Endothelial cell of umbilical vein (primary cell): Measurements from ENCODE around the gene KCTD1. TPM values are rescaled to one million over a fixed set of nuclear protein-coding genes. Genes with fewer than 3 reads are reported as not detected.

Source experiments
- BruUV-seq: library from RNA; stranded (reverse); fragments of 400-500 nt; replicated peaks from 2 replicates; lab custom pipeline; 2021; lab: Mats Ljungman, UMichigan
- CTCF ChIA-PET: fragments of 300-600, 350-600 bp; sonication (Branson Sonifier 250); formaldehyde crosslinking; loops from one replicate; lab custom pipeline; 2021; ENCODE audit warnings: antibody characterized with exemption, inconsistent platforms; lab: Charles Lee
- POLR2A ChIA-PET: fragments of 300-600, 350-600 bp; sonication (Branson Sonifier 250); formaldehyde crosslinking; loops from one replicate; lab custom pipeline; 2021; ENCODE audit warnings: antibody characterized with exemption, inconsistent platforms; lab: Charles Lee
- DNase-seq: peaks from one replicate; pipeline ENCODE4 v3.0.0-alpha.2; 2011; ENCODE audit warnings: low read depth, low spot score
- FAIRE-seq: peaks from 2 replicates; lab custom pipeline; 2011; peaks lifted over from hg19 to GRCh38; lab: Jason Lieb, UNC
- H2AFZ ChIP-seq: 2 replicates; pipeline ENCODE4 v1.6.0; 2012; ENCODE audit warnings: low read depth, low read length, control low read depth, inconsistent platforms
- H3K27ac ChIP-seq: 2 replicates; pipeline ENCODE4 v1.5.1; 2011; ENCODE audit warnings: low read depth, mild to moderate bottlenecking, control low read depth, low read length, moderate library complexity; ENCODE audit not compliant: insufficient read depth
- H3K27me3 ChIP-seq, 2 experiments: 2 replicates each; pipeline versions ENCODE4 v1.6.0 to v1.6.1; 2011; ENCODE audit warnings: low read length in 2 of 2, mixed read lengths in 1 of 2; ENCODE audit not compliant: control insufficient read depth in 2 of 2, insufficient read depth in 2 of 2
- H3K36me3 ChIP-seq, 2 experiments: 2 replicates in 1 of 2; 3 replicates in 1 of 2; pipeline ENCODE4 v1.5.1; 2011; ENCODE audit warnings: low read length in 2 of 2, mild to moderate bottlenecking in 1 of 2, moderate library complexity in 1 of 2; ENCODE audit not compliant: control insufficient read depth in 2 of 2, insufficient read depth in 2 of 2; ENCODE audit errors: extremely low read depth in 1 of 2
- H3K4me1 ChIP-seq: 3 replicates; pipeline ENCODE4 v1.5.1; 2011; ENCODE audit warnings: mild to moderate bottlenecking, low read length; ENCODE audit not compliant: control insufficient read depth, insufficient read depth; ENCODE audit errors: extremely low read depth
- H3K4me2 ChIP-seq: 2 replicates; pipeline ENCODE4 v1.6.1; 2011; ENCODE audit warnings: low read length, control low read depth, mixed read lengths; ENCODE audit not compliant: insufficient read depth
- H3K4me3 ChIP-seq, 3 experiments: fragments of 200-600 bp in 1 of 3; sonication (generic), shearing (Covaris generic) in 1 of 3; replicated peaks in 1 of 3; 2 replicates each; pipeline ENCODE4 v1.5.1; 2011 to 2016; ENCODE audit warnings: control low read depth in 3 of 3, low read length in 3 of 3, mild to moderate bottlenecking in 2 of 3, inconsistent platforms in 1 of 3, low read depth in 1 of 3, moderate library complexity in 1 of 3; ENCODE audit not compliant: insufficient read depth in 1 of 3
- H3K79me2 ChIP-seq: 2 replicates; pipeline ENCODE4 v1.6.0; 2012; ENCODE audit warnings: low read length, inconsistent platforms; ENCODE audit not compliant: control insufficient read depth, insufficient read depth
- H3K9ac ChIP-seq: replicated peaks from 2 replicates; pipeline ENCODE3; 2011; ENCODE audit warnings: low read length, control low read depth; ENCODE audit not compliant: insufficient read depth; ENCODE audit errors: extremely low read depth
- H3K9me1 ChIP-seq: replicated peaks from 3 replicates; pipeline ENCODE4 v1.6.0; 2011; ENCODE audit warnings: mild to moderate bottlenecking, low read length; ENCODE audit not compliant: control insufficient read depth, insufficient read depth; ENCODE audit errors: extremely low read depth
- H3K9me3 ChIP-seq: replicated peaks from 2 replicates; pipeline ENCODE4 v1.5.1; 2012; ENCODE audit warnings: low read length, inconsistent platforms; ENCODE audit not compliant: control insufficient read depth, insufficient read depth
- H4K20me1 ChIP-seq: replicated peaks from 2 replicates; pipeline ENCODE3; 2011; ENCODE audit warnings: mild to moderate bottlenecking, low read length; ENCODE audit not compliant: control insufficient read depth, insufficient read depth; ENCODE audit errors: extremely low read depth
- CTCF ChIP-seq, 2 donors: IDR thresholded peaks; 1 replicate in 1 of 2; 2 replicates in 1 of 2; pipeline ENCODE4 v1.5.1; 2011; ENCODE audit warnings: low read length in 2 of 2, mild to moderate bottlenecking in 2 of 2, moderate library complexity in 2 of 2, control low read depth in 1 of 2, inconsistent platforms in 1 of 2, low read depth in 1 of 2; ENCODE audit not compliant: insufficient read depth in 1 of 2; ENCODE audit errors: extremely low read depth in 1 of 2
- EZH2 ChIP-seq: IDR thresholded peaks from 2 replicates; pipeline ENCODE4 v1.6.1; 2012; ENCODE audit warnings: borderline replicate concordance, low read depth, mild to moderate bottlenecking, moderate library complexity, low read length, inconsistent platforms; ENCODE audit not compliant: severe bottlenecking
- FOS ChIP-seq: IDR thresholded peaks from 2 replicates; pipeline ENCODE4 v1.6.1; 2011; ENCODE audit warnings: mild to moderate bottlenecking, low read length, moderate library complexity, borderline replicate concordance; ENCODE audit not compliant: insufficient read depth
- GATA2 ChIP-seq: IDR thresholded peaks from 2 replicates; pipeline ENCODE4 v1.7.0; 2011; ENCODE audit warnings: low read depth, mild to moderate bottlenecking, moderate library complexity, mixed read lengths, low read length; ENCODE audit not compliant: insufficient read length, insufficient read depth
- JUN ChIP-seq: IDR thresholded peaks from 2 replicates; pipeline ENCODE4 v1.6.1; 2011; ENCODE audit warnings: borderline replicate concordance, low read depth; ENCODE audit not compliant: insufficient read length, insufficient read depth
- MAX ChIP-seq: IDR thresholded peaks from 2 replicates; pipeline ENCODE4 v1.6.1; 2011; ENCODE audit not compliant: insufficient read depth, insufficient read length
- MYC ChIP-seq: IDR thresholded peaks from one replicate; pipeline ENCODE4 v1.6.1; 2011; ENCODE audit warnings: mild to moderate bottlenecking, low read depth, low read length
- POLR2A ChIP-seq: IDR thresholded peaks from 2 replicates; pipeline ENCODE4 v1.6.1; 2012; ENCODE audit warnings: low read depth, mild to moderate bottlenecking, control low read depth, low read length
- POLR2AphosphoS5 ChIP-seq: IDR thresholded peaks from 2 replicates; pipeline ENCODE4 v1.6.1; 2012; ENCODE audit warnings: low read depth, mild to moderate bottlenecking, control low read depth, low read length, moderate library complexity; ENCODE audit not compliant: insufficient read depth
- dilution Hi-C: fragments of 300-500 bp; cut with MboI; formaldehyde crosslinking; loops from one replicate; pipeline ENCODE4 v1.15.0; 2019; ENCODE audit warnings: low sequenced_read_pairs; ENCODE audit not compliant: extremely low pct_ligation_motif_present
- intact Hi-C: fragments of 100-400 bp; cut with micrococcal nuclease; formaldehyde crosslinking; loops from one replicate; pipeline ENCODE4 v1.10.0; 2022
- polyA plus RNA-seq, 4 experiments: library from polyadenylated mRNA; depleted of rRNA in 3 of 4; stranded (reverse) in 3 of 4; unstranded in 1 of 4; fragments of >200 nt; gene quantifications; 2 replicates each; pipeline versions ENCODE4 v1.2.1 to v1.2.3, GENCODE V29; 2011 to 2012; ENCODE audit warnings: missing spikeins in 1 of 4
- total RNA-seq: library from RNA; stranded (reverse); gene quantifications from 2 replicates; pipeline ENCODE4 v1.2.3, GENCODE V29; 2021

The KCTD1 gene
- total and polyA plus RNA-seq, 2 donors (not counting 3 experiments of a cell fraction or from before 2014, with no cell fraction given), result 6.1 to 12.1 TPM

DNA sequence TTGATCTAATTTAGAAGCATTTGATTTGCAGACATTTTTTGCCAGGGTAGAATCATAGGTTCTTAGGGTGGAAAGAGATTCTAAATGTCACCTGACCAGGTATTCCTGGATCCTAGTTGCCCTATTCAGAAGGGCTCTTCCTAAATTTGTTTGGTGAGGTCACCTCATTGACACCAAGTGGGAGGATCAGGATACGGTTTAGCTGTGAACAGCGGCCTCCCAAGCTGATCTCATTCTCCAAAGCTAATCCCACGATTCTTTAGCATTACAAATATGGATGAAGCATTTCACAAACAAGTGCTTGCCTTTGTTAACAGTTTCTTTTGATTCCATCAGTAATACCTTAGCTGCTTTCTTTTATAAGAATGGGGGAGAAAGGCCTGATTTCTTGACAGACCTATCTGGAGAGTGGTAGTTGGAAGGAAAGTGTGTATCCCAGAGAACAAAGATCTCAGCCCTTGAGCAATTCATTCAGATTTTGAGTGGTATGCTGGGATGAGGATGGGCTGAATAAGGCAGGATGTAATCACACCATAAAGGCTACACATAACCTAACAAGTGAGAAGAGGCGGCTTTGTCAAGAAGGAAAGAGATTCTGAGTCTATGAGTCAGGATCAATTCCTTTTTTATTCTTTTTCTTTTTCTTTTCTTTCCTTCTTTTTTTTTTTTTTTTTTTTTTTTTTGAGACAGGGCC, 16.6 kb downstream of the KCTD1 start:
- ChIA-PET CTCF (interaction anchor here (1.2 kb wide), 1 partner anchor 17 kb away, joined by 5 read pairs; no protein-coding TSS in a partner anchor), POLR2A (no interaction called here)
- TF ChIP-seq EZH2, result no peak
- no peak for TF ChIP-seq CTCF (IDR thresholded peaks at IDR 0.05; ENCODE audit: extremely low read depth in 1 of 2, insufficient read depth in 1 of 2, low read depth in 1 of 2, low read length in 2 of 2)
- TF ChIP-seq FOS, result no peak
- no peak for TF ChIP-seq MAX
- TF ChIP-seq GATA2, result no peak
- no peak for TF ChIP-seq JUN
- no peak for TF ChIP-seq POLR2AphosphoS5
- no peak for TF ChIP-seq MYC
- no peak for TF ChIP-seq POLR2A
- Histone ChIP-seq H3K4me3 (no peak overlapping the region), H3K9me3 (no peaks in the 10 kb centered on the region), H3K4me1 (no peaks in the 10 kb centered on the region), H3K27me3 (no peaks in the 10 kb centered on the region), H2AFZ (no peak overlapping the region), H3K4me2 (no peak overlapping the region), H3K36me3 (no peaks in the 10 kb centered on the region), H3K9ac (no peak overlapping the region), H4K20me1 (no peaks in the 10 kb centered on the region), H3K9me1 (no peaks in the 10 kb centered on the region), H3K79me2 (no peaks in the 10 kb centered on the region), H3K27ac (no peak overlapping the region)
- dilution Hi-C loops (no loop called here), intact Hi-C loops (no loop called here)
- DNase-seq (no peak), FAIRE-seq (no peak)
- BruUV-seq, result no TSS peak
